ENCODE results near the gene DUOXA1.

Gene DUOXA1

DNA sequence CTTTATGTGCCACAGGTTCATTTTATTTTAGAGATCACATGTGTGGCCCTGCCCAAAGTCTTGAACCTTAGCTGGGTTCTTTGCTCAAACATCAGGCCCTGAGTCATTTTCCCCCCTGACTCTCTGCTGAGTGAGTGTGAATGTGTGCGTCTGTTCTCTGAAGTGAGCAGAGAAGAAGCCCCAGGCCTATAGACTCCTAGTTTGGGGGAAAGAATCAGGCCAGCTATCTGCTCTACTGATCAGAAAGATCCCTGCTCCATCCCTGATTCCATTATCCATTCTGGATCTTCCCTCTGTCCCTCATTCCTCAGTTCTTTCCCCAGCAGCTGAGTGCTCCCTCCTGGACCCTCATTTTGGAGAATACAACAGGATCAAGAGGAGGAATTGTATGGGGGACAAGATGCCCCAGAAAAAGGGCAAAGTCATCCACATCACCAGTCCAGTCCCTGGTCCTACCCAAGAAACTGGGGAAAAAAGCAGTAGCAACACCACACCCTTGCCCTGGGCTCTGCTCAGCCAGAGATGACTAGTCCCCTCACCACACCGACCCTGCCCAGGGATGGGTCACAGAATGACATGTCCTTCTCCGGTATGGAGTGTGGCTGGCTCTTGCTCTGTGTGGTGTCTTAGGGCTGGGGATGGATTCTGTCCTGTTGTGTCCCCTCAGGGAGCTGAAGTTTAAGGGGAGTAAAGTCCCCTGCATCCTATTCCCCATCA lies 3.3 kb upstream of the DUOXA1 start:
- DNase-seq (ENCODE audit: low spot score) (no peak), FAIRE-seq (no peak)

DNA sequence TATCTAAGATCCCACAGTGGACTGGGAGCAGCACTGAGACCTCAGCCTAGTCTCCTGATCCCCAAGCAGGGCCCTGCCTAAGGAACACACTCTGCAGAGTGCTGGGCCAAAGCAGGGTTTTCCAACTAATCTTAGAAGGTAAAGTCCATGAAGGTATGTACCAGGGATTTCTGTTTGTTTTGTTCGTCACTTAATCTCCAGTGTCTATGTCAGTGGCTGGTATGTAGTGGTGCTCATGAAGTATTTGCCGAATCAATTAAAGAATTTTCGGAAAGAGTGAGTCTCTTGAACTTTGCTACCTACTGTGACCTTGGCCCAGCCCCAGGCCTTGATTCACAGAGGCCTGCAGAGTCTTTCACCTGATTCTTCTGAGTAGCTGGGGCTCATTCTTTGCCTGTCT lies 1.8 kb upstream of the DUOXA1 start:
- FAIRE-seq = no peak
- no peak for DNase-seq (ENCODE audit: low spot score)

GRCh38 chr15:45130291-45131000 lies 767 bp upstream of the DUOXA1 start:
- FAIRE-seq (no peak), DNase-seq (ENCODE audit: low spot score) (no peak)

GRCh38 chr15:45128971-45129639 lies 574 bp downstream of the DUOXA1 start:
- no peak for FAIRE-seq
- no peak for DNase-seq (ENCODE audit: low spot score)

- DNase-seq (ENCODE audit: low spot score) (no peak), FAIRE-seq (no peak)
Measured at GRCh38 chr15:45126535-45127158, 3.0 kb downstream of the DUOXA1 start.

- FAIRE-seq (no peak), DNase-seq (ENCODE audit: low spot score) (no peak)
Measured at GRCh38 chr15:45123397-45123796, 6.3 kb downstream of the DUOXA1 start.

GRCh38 chr15:45122719-45123118 lies 7.0 kb downstream of the DUOXA1 start:
- FAIRE-seq (no peak), DNase-seq (ENCODE audit: low spot score) (no peak)

DNA sequence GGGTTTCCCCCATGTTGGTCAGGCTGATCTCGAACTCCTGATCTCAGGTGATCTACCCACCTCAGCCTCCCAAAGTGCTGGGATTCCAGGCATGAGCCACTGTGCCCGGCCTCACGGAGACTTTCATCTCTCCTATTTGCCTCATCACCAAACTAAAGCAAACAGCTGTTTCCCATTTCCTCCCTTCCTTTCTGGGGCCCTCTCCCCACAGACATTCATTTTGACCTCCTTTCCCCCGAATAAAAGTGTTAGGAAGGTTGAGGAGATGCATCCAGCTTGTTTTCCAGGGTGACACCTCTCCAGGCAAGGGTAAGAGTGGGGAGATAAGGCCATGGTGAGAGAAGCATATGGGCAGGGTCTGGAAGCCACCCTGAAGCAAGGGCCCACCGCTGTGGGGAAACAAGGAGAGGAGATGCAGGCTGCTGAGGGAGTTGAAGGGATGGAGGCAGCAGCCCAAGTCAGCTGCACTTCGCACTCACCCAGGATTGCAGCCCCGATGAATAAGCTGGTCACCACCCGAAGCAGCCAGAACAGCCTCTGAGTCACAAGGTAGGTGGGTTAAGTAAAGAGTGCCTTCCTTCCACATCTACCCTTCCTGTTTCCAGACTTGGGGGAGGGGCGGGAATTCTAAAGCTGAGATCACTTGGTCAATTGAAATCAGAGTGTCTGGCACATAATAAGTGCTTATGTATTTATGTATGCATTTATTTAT lies 7.8 kb downstream of the DUOXA1 start:
- FAIRE-seq (no peak), DNase-seq (ENCODE audit: low spot score) (peak; percentile 87)

GRCh38 chr15:45121020-45121419 lies 8.7 kb downstream of the DUOXA1 start:
- no peak for FAIRE-seq
- DNase-seq (ENCODE audit: low spot score) = no peak

DNA sequence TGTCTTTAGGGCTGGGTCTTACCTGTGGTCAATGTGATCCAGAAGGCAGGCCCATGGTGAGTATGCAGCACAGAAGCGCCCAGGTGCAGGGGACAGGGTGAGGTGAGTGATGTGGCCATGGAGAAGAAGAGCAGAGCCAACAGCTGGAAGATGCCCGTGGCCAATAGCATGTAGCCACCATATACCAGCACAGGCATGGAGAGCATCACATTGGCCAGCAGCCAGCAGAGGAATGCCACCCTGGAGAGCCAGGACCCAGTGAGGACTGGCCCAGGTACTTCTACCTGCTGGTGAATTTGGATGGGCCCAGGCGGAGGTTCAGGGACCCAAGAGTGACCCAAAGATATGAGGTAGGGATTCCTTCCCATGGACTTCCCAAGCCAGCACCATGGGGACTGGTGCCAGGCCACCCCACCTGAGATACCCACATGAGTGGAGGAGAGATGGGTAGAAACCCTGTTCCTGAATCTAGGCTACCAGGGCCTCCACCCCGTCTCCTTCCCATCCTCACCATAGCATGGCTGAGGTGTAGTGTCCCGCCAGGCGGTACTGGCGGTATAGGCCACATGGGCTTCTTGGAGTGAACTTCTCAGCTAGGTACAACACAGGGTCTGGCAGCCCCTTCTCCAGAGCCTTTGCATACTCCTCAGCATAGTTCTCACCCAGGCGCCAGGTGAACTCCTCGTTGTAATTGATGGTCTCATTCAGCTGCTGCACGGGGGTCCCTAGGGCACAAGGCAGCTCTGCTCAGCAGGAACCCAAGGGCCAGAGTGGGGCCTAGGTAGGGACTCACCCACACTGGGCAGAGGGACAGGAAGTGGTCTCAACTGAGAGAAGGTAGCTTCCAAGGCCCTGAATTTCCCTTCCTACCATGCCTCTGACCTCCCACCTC lies 9.4 kb downstream of the DUOXA1 start:
- FAIRE-seq (no peak), DNase-seq (ENCODE audit: low spot score) (no peak)

DNA sequence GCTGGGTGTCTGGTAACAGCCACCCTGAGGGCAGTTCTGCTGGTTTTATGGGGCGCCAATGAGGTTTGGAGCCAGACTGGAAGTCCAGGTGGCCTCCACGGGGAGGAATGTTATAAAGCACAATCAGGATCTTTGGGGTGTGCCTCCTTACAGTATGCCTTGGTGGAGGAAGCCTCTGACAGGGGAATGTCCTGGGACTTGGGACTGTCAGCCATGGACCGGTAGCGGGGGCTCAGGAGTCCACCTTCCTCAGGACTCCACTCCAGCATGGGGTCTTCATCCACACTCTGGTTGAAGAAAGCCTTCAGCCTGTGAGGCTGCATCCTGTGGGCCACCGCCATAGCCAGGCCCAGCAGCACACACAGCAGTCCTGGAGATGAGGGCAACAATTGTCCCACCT lies 10.7 kb downstream of the DUOXA1 start:
- FAIRE-seq = no peak
- no peak for DNase-seq (ENCODE audit: low spot score)

GRCh38 chr15:45118131-45118588 lies 11.5 kb downstream of the DUOXA1 start:
- FAIRE-seq = peak; percentile 61
- DNase-seq (ENCODE audit: low spot score) = peak; percentile 91

DNA sequence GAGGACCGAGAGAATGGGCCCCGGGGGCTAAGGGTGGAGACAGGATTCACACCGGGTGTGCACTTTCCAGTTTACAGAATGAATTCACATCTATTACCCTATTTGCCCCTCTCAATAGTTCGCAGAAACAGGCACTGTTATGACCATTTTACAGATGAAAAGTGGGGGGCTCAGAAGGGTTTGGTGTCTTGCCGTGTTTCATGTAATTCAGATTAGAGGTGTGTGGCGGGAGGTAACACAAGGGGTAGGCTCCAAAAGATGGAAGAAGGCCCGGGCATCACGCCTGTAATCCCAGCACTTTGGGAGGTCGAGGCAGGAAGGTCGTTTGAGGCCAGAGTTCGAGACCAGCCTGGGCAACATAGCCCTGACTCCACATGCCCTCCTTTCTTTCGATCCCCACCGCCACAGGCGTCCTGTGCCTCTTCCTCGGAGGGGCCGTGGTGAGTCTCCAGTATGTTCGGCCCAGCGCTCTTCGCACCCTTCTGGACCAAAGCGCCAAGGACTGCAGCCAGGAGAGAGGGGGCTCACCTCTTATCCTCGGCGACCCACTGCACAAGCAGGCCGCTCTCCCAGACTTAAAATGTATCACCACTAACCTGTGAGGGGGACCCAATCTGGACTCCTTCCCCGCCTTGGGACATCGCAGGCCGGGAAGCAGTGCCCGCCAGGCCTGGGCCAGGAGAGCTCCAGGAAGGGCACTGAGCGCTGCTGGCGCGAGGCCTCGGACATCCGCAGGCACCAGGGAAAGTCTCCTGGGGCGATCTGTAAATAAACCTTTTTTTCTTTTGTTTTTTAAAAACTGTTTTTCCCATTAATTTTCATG lies 12.2 kb downstream of the DUOXA1 start:
- FAIRE-seq (no peak), DNase-seq (ENCODE audit: low spot score) (no peak)

DNA sequence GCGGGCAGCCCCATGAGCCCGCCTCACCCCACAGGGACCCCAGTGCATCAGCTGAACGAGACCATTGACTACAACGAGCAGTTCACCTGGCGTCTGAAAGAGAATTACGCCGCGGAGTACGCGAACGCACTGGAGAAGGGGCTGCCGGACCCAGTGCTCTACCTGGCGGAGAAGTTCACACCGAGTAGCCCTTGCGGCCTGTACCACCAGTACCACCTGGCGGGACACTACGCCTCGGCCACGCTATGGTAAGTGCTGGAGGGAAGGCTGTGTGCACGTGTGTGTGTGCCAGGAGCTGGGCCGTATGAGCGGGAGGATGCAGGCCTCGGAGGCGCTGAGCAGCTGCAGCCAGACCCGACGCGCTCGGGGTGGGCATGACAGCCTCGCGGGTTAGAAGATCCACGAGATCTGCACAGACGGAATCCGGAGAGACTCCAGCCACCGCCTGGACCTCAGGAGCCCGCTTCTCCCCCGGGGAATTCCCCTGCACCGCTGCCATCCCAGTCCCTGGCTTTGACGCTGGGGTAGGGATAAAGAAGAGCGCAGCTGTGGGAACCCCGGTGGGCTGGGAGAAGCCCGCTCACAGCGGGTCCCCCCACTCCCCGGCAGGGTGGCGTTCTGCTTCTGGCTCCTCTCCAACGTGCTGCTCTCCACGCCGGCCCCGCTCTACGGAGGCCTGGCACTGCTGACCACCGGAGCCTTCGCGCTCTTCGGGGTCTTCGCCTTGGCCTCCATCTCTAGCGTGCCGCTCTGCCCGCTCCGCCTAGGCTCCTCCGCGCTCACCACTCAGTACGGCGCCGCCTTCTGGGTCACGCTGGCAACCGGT lies 13.0 kb downstream of the DUOXA1 start:
- no peak for FAIRE-seq
- no peak for DNase-seq (ENCODE audit: low spot score)

DNA sequence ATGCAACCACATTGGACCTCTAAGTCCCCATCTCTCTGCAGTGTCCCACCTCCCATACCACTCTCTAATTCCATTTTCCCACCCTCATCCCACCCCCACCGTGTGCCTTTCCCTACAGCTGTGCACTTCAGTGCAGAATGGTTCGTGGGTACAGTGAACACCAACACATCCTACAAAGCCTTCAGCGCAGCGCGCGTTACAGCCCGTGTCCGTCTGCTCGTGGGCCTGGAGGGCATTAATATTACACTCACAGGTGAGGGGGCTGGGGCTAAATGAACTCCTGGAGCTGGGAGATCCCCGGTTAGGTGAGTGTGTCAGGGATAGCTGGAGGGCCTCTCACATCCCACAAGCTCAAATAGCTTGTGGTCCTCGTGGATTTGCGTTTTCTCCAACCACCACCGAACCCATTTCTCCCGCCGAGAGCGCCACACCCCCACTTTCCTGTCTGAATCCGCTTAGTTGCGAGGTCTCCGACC lies 13.6 kb downstream of the DUOXA1 start:
- FAIRE-seq (no peak), DNase-seq (ENCODE audit: low spot score) (no peak)

DNA sequence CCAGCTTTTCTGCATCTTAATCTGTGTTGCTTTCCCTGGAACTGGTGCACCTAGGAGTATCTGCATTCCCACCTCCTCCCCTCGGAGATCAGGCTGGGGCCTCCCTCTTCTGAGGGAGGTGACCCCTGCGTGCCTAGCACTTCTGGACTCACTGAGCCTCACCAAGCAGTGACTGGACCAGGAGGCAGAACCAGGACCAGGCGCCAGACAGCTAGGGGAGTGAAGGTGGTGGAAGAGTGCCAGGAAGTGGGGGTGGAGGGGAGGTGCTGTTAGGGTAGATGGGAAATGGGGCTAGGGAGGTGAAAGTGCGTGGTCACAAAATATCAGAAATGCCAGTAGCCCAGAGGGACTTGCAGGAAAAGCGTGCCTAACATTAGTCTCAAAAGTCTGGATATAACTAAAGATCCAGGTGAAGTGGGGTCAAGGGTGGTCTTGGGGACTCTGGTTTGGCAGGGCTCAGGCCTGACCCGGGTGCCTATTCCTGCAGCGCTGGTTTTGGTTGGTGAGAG lies 14.3 kb downstream of the DUOXA1 start:
- DNase-seq (ENCODE audit: low spot score) (no peak), FAIRE-seq (no peak)

DNA sequence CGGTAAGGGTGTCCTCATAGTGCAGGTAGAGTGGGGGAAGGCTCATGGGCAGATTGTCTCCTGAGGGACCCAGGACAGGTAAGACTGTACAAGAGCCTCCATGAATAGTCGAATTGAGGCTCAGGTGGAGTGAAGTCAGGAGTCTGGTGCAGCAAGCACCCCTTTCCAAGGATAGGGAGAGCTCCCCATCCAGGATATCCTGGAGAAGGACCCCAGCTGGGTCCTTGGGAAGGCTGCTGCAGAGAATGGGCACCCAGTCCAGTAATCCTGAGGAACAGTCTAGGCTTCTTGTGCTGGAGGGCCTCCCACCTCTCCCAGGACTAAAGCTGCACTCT lies 15.0 kb downstream of the DUOXA1 start:
- no peak for FAIRE-seq
- no peak for DNase-seq (ENCODE audit: low spot score)

DNA sequence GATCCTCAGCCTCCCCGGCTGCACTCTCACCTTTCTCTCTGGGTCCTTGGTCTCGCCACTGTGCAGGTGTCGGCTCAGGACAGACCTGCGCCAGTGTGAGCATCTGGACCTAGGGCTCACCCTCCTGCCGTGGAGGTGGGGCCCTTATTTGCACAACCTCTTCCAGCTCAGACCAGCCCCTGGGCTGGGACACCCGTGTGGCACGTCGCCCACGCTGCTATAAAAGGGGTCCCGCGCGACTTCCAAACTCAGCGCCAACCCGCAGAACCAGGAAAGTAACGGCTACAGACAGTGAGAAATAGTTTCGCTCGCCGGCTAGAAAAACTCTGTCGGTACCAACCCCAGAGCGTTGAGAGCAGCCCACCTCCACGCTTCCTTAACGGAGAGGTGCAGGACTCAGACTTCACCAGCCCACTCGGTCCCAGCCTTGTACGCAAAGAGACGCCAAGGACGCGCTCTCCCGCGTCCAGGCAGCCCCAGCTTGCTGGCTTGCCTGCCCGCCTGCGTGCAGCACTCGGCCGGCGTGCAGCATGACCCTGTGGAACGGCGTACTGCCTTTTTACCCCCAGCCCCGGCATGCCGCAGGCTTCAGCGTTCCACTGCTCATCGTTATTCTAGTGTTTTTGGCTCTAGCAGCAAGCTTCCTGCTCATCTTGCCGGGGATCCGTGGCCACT lies 15.5 kb downstream of the DUOXA1 start, which contains the start of the genes DUOX2 and DUOXA2:
DUOX2 (minus strand) TSS at position 97 of the 675 bp plus-strand sequence. CDS start 761 bp downstream, outside the sequence.
DUOXA2 (plus strand) TSS at position 251 of the 675 bp plus-strand sequence; CDS start at position 531, 280 bp downstream.
- DNase-seq (ENCODE audit: low spot score) (no peak), FAIRE-seq (no peak)

Measured in urothelium cell line (cell line).